Tongue (tissue), 2 donors: ENCODE measurements around the gene MEIOSIN. TPM values are rescaled to one million over a fixed set of nuclear protein-coding genes. Genes with fewer than 3 reads are reported as not detected.

Experiments used
- DNase-seq: peaks from one replicate; pipeline ENCODE4 v3.0.0-alpha.2; 2015
- total RNA-seq: library from RNA; depleted of rRNA; stranded (reverse); fragments of >200 nt; gene quantifications from one replicate; pipeline ENCODE4 v1.2.3, GENCODE V29; 2014

MEIOSIN gene
- total RNA-seq, 1 donor from 2014 or later, result not detected

GRCh38 chr19:45801603-45802175, 68.5 kb downstream of the MEIOSIN start:
- no peak for DNase-seq

DNA sequence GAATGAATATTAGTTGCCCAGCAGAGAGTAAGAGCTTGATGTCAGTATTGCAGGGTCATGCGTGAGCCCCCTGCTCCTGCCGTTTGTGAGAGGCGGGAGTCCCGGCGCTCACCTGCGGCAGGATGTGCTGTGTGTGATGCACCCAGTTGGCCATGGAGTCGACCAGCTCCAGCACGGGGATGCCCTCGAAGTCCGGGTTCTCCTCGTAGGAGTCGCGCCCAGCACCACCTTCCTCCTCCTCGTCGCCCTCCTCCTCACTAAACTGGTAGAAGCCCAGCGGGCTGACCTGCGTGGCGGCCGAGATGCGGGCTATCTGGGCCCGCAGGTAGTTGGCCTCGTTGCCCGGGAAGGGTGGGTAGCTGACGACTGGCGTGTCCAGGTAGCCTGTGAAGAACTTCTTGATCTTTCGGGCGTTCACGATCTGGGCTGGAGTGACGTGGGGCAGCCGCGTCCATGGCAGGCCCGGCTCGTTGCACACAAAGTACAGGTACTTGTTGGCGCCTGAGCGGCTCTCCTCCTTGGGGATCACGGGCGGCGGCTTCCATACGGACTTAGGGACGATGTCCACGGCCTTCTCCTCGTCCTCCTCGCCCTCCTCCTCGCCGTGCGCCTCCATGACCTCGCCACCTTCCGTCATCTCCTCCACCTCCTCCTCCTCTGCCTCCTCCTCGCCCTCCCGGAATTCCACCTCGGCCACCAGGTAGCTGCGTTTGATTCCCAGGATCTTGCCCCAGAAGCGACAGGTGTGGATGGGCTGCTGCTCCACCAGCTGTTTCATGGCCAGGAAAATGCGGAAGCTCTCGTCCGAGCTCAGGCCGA, 71.1 kb downstream of the MEIOSIN start:
- no peak for DNase-seq

DNA sequence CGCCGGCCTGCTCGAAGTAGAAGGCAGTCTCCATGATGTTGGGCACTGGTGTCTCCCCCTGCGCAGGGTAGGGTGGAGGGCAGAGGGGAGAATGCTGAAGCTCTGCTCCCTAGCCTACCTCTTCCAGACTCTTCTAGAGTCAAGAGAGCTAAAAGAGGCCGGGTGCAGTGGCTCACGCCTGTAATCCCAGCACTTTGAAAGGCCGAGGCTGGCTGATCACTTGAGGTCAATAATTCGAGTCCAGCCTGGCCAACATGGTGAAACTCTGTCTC, 71.7 kb downstream of the MEIOSIN start:
- DNase-seq, result no peak

GRCh38 chr19:45805719-45806118, 72.5 kb downstream of the MEIOSIN start:
- no peak for DNase-seq

DNA sequence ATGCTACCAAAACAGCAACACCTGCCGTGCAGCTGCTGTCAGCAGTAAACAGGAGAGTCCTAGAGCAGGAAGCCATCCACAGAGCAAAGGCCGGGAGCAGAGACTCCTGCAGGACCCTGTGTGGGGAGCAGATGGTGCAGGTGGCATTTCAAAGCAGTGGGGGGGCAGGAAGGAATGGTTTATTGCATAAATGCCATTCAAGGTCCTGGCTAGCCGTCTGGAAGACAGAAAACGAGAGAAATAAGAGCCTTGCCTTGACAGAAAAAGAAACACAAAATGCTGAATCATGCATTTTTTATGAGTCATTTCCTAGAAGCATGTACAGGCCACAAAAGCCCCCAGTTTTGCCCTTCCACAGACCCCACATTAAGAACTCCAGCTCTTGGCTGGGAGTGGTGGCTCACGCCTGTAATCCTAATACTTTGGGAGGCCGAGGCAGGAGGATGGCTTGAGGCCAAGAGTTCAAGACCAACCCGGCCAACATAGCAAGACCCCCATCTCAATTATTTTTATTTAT, 76.5 kb downstream of the MEIOSIN start:
- no peak for DNase-seq

- no peak for DNase-seq
Measured at GRCh38 chr19:45812297-45812696, 79.1 kb downstream of the MEIOSIN start.

Other genes with a start within 250 kb of the MEIOSIN start
- gene RTN2, start 236.4 kb upstream of the MEIOSIN start, total RNA-seq, result 73.1 TPM
- 1.4 TPM for gene PPM1N, start 235.0 kb upstream of the MEIOSIN start, total RNA-seq
- 25.7 TPM for gene VASP, start 226.0 kb upstream of the MEIOSIN start, total RNA-seq
- gene OPA3, start 148.6 kb upstream of the MEIOSIN start, total RNA-seq, result 6.4 TPM
- gene GPR4, start 131.2 kb upstream of the MEIOSIN start, total RNA-seq, result 0.31 TPM
- gene EML2, start 94.0 kb upstream of the MEIOSIN start, total RNA-seq, result 16.1 TPM
- gene GIPR, start 65.2 kb upstream of the MEIOSIN start, total RNA-seq, result not detected
- 88.4 TPM for gene SNRPD2, start 41.5 kb upstream of the MEIOSIN start, total RNA-seq
- gene QPCTL, start 40.8 kb upstream of the MEIOSIN start, total RNA-seq, result 3.3 TPM
- 13.2 TPM for gene FBXO46, start 2.5 kb upstream of the MEIOSIN start, total RNA-seq
- gene SIX5, start 35.8 kb downstream of the MEIOSIN start, total RNA-seq, result 21.5 TPM
- 181 TPM for gene DMPK, start 49.1 kb downstream of the MEIOSIN start, total RNA-seq
- gene DMWD, start 59.4 kb downstream of the MEIOSIN start, total RNA-seq, result 38.1 TPM
- not detected for gene RSPH6A, start 81.9 kb downstream of the MEIOSIN start, total RNA-seq
- gene SYMPK, start 129.7 kb downstream of the MEIOSIN start, total RNA-seq, result 26.6 TPM
- 0.21 TPM for gene FOXA3, start 130.9 kb downstream of the MEIOSIN start, total RNA-seq
- 29.0 TPM for gene IRF2BP1, start 152.7 kb downstream of the MEIOSIN start, total RNA-seq
- 1.6 TPM for gene MYPOP, start 169.2 kb downstream of the MEIOSIN start, total RNA-seq
- not detected for gene NANOS2, start 181.3 kb downstream of the MEIOSIN start, total RNA-seq
- 2.9 TPM for gene NOVA2, start 240.4 kb downstream of the MEIOSIN start, total RNA-seq